IPS-18a (cell line): Measurements from ENCODE around the gene SPEM2.

Source experiments
- H3K27ac ChIP-seq: one replicate; pipeline ENCODE4 v1.5.1; 2013; ENCODE audit warnings: low read length
- H3K27me3 ChIP-seq: one replicate; pipeline ENCODE4 v1.6.1; 2013; ENCODE audit warnings: mild to moderate bottlenecking, low read length; ENCODE audit not compliant: control insufficient read depth, insufficient read depth
- H3K36me3 ChIP-seq: one replicate; pipeline ENCODE4 v1.6.1; 2013; ENCODE audit warnings: low read depth, low read length; ENCODE audit not compliant: control insufficient read depth
- H3K4me1 ChIP-seq: one replicate; pipeline ENCODE4 v1.6.1; 2013; ENCODE audit warnings: low read depth, low read length; ENCODE audit not compliant: control insufficient read depth
- H3K4me3 ChIP-seq: one replicate; pipeline ENCODE4 v1.5.1; 2013; ENCODE audit warnings: low read length
- H3K9ac ChIP-seq: one replicate; pipeline ENCODE4 v1.6.1; 2013; ENCODE audit warnings: mild to moderate bottlenecking, low read length, moderate library complexity
- H3K9me3 ChIP-seq: one replicate; pipeline ENCODE4 v1.6.1; 2013; ENCODE audit warnings: low read depth, low read length; ENCODE audit not compliant: control insufficient read depth

SPEM2 gene

GRCh38 chr17:7405350-7406234 is 19.8 kb upstream of the SPEM2 start:
- Histone ChIP-seq H3K4me3 (peak overlapping the region; percentile 87), H3K9ac (peak overlapping the region; percentile 47), H3K9me3 (no peaks in the 10 kb centered on the region), H3K36me3 (peaks cover 19% of the 10 kb centered on the region), H3K4me1 (peaks cover 23% of the 10 kb centered on the region), H3K27me3 (no peaks in the 10 kb centered on the region), H3K27ac (no peak overlapping the region)

- H3K36me3 ChIP-seq: peaks cover 19% of the 10 kb centered on the region
- no peaks in the 10 kb centered on the region for H3K9me3 ChIP-seq
- H3K9ac ChIP-seq: peak overlapping the region; percentile 47
- H3K27me3 ChIP-seq: no peaks in the 10 kb centered on the region
- H3K4me3 ChIP-seq: peak overlapping the region; percentile 87
- no peak overlapping the region for H3K27ac ChIP-seq
- peaks cover 23% of the 10 kb centered on the region for H3K4me1 ChIP-seq
These were observed 19.1 kb upstream of the SPEM2 start for GRCh38 chr17:7406235-7406825.

DNA sequence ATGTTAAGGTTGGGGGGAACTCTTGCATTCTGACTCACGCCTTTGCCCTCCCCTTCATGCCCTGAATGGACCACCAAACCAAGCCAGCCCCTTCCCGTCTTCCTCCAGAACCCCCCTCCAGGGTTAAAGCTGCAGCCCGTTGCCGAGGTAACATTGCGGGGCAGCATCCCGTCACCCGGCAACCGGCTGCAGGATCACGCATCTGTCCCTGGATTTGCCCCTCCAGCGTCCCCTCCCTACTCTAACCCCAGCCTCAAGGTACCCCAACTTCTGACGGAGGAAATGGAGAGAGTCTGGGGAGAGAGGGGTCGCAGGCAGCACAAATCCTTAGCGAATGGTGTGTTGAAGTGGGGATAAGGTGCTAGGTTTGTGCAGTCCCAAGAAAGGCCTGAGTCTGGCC is 18.3 kb upstream of the SPEM2 start:
- Histone ChIP-seq H3K9ac (no peak overlapping the region), H3K27ac (no peak overlapping the region), H3K4me3 (no peak overlapping the region), H3K27me3 (no peaks in the 10 kb centered on the region), H3K9me3 (no peaks in the 10 kb centered on the region), H3K4me1 (peaks cover 23% of the 10 kb centered on the region), H3K36me3 (peaks cover 19% of the 10 kb centered on the region)

- Histone ChIP-seq H3K4me1 (peaks cover 22% of the 10 kb centered on the region), H3K27me3 (no peaks in the 10 kb centered on the region), H3K36me3 (peaks cover 19% of the 10 kb centered on the region), H3K4me3 (no peak within 1 kb of the TSS), H3K9ac (no peak within 1 kb of the TSS), H3K9me3 (no peaks in the 10 kb centered on the region), H3K27ac (no peak within 1 kb of the TSS)
These were observed 17.7 kb upstream of the SPEM2 start, which contains the start of gene NLGN2 for GRCh38 chr17:7407485-7408251. Gene NLGN2 (plus strand): TSS chr17:7407845. CDS start chr17:7408256, 411 bp downstream.

DNA sequence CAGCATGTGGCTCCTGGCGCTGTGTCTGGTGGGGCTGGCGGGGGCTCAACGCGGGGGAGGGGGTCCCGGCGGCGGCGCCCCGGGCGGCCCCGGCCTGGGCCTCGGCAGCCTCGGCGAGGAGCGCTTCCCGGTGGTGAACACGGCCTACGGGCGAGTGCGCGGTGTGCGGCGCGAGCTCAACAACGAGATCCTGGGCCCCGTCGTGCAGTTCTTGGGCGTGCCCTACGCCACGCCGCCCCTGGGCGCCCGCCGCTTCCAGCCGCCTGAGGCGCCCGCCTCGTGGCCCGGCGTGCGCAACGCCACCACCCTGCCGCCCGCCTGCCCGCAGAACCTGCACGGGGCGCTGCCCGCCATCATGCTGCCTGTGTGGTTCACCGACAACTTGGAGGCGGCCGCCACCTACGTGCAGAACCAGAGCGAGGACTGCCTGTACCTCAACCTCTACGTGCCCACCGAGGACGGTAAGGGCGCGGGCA is 17.1 kb upstream of the SPEM2 start:
- H3K27me3 ChIP-seq: no peaks in the 10 kb centered on the region
- H3K4me1 ChIP-seq: peaks cover 15% of the 10 kb centered on the region
- no peaks in the 10 kb centered on the region for H3K9me3 ChIP-seq
- peaks cover 19% of the 10 kb centered on the region for H3K36me3 ChIP-seq
- no peak overlapping the region for H3K27ac ChIP-seq
- no peak overlapping the region for H3K4me3 ChIP-seq
- no peak overlapping the region for H3K9ac ChIP-seq

- no peaks in the 10 kb centered on the region for H3K27me3 ChIP-seq
- H3K27ac ChIP-seq: no peak overlapping the region
- no peak overlapping the region for H3K4me3 ChIP-seq
- H3K9me3 ChIP-seq: no peaks in the 10 kb centered on the region
- peaks cover 19% of the 10 kb centered on the region for H3K36me3 ChIP-seq
- peaks cover 15% of the 10 kb centered on the region for H3K4me1 ChIP-seq
- no peak overlapping the region for H3K9ac ChIP-seq
These were observed 16.6 kb upstream of the SPEM2 start for GRCh38 chr17:7408863-7409262.

GRCh38 chr17:7409716-7410115 is 15.7 kb upstream of the SPEM2 start:
- H3K4me1 ChIP-seq: peaks cover 15% of the 10 kb centered on the region
- H3K4me3 ChIP-seq: no peak overlapping the region
- H3K36me3 ChIP-seq: peaks cover 19% of the 10 kb centered on the region
- H3K27me3 ChIP-seq: no peaks in the 10 kb centered on the region
- H3K9me3 ChIP-seq: no peaks in the 10 kb centered on the region
- H3K27ac ChIP-seq: no peak overlapping the region
- H3K9ac ChIP-seq: no peak overlapping the region

DNA sequence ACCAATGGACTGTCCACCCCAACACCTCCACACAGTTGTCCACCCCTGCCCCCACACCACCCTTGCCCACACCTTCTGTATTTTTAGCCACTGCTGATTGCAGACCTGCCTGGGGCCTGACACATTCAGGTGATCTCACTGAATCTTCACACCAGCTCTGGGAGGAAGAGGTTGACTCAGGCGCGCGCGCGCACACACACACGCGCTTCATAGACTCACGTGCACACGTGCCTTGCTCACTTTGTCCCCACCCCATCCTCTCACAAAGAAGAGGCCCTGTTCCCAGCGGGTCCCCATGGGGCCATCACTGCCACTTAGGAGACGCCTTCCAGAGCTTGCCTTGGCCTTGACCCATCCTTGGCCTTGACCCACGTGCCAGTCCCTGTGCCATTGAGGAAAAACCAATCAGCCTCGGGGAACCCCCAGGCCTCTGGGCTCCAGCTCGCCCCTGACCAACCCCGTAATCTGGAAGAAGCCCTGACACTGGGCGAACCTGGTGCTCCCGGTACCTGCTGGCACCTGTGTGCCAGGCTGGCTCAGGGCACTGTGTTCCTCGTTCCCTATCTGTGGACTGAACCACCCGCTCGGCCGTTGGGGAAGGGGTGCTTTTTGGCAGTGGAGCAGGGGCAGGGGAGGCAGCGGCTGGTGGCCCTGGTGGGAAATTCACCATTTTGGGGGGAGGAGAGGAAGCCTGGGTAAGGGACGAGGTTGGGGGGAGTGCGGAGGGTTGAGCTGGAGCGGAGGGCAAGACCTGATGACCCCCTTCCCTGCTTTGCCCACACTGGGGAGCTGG is 14.6 kb upstream of the SPEM2 start:
- Histone ChIP-seq H3K9me3 (no peaks in the 10 kb centered on the region), H3K4me3 (no peak overlapping the region), H3K36me3 (peaks cover 30% of the 10 kb centered on the region), H3K27ac (no peak overlapping the region), H3K4me1 (peaks cover 13% of the 10 kb centered on the region), H3K9ac (no peak overlapping the region), H3K27me3 (no peaks in the 10 kb centered on the region)

- no peaks in the 10 kb centered on the region for H3K27me3 ChIP-seq
- peaks cover 31% of the 10 kb centered on the region for H3K36me3 ChIP-seq
These were observed 14.0 kb upstream of the SPEM2 start for GRCh38 chr17:7411427-7411750.

DNA sequence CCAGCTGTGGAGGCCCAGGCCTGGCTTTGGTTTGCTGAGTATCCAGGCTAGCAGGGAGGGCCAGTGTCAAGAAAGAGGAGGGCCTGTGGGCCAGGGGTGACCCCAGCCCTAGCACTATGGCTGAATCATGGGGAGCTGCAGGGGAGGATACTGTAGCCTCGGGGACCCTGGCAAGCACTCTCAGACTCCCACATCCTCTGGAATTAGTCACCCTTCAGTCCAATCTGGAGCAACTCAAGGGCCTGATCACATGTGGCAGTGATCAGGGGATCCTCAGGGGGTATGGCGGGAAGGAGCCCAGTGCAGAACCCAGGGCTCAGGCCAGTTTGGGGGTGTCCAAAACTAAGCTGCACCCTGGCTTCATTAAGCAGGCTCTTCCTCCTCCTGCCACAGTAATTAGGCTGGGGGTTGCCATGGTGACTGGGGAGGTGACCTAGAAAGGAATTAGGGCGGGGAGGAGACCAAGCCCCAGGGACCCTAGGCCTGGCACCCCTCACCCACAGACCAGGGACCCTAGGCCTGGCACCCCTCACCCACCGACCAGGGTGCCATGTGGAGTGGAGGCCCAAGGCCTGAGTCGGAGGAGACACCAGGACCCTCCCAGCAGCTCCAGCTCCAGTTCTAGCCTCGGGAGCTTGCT is 11.9 kb upstream of the SPEM2 start:
- Histone ChIP-seq H3K27me3 (no peaks in the 10 kb centered on the region), H3K36me3 (peaks cover 33% of the 10 kb centered on the region), H3K9me3 (no peaks in the 10 kb centered on the region), H3K4me3 (no peak overlapping the region), H3K27ac (no peak overlapping the region), H3K9ac (no peak overlapping the region), H3K4me1 (peaks cover under 1% of the 10 kb centered on the region)

More at GRCh38 chr17:7411427-7411750, 14.0 kb upstream of the SPEM2 start:
- no peak overlapping the region for H3K27ac ChIP-seq
- H3K4me1 ChIP-seq: peaks cover 9% of the 10 kb centered on the region
- no peak overlapping the region for H3K9ac ChIP-seq
- H3K9me3 ChIP-seq: no peaks in the 10 kb centered on the region
- H3K4me3 ChIP-seq: no peak overlapping the region
